T-helper 1 cell (primary cell): ENCODE data around the gene CDAN1.
"Not testable (repeated sequence)": the region's sequence is repeated elsewhere in the genome, so short reads cannot be mapped to it uniquely, and the experiment has no call there.

Source experiments
- DNase-seq, 5 donors: peaks; one replicate each; pipeline ENCODE4 v3.0.0-alpha.2; 2012 to 2020
- total RNA-seq, 4 donors: gene quantifications; one replicate each; lab custom pipeline; 2026; lab: John Stamatoyannopoulos, UW

The CDAN1 gene, protein sequence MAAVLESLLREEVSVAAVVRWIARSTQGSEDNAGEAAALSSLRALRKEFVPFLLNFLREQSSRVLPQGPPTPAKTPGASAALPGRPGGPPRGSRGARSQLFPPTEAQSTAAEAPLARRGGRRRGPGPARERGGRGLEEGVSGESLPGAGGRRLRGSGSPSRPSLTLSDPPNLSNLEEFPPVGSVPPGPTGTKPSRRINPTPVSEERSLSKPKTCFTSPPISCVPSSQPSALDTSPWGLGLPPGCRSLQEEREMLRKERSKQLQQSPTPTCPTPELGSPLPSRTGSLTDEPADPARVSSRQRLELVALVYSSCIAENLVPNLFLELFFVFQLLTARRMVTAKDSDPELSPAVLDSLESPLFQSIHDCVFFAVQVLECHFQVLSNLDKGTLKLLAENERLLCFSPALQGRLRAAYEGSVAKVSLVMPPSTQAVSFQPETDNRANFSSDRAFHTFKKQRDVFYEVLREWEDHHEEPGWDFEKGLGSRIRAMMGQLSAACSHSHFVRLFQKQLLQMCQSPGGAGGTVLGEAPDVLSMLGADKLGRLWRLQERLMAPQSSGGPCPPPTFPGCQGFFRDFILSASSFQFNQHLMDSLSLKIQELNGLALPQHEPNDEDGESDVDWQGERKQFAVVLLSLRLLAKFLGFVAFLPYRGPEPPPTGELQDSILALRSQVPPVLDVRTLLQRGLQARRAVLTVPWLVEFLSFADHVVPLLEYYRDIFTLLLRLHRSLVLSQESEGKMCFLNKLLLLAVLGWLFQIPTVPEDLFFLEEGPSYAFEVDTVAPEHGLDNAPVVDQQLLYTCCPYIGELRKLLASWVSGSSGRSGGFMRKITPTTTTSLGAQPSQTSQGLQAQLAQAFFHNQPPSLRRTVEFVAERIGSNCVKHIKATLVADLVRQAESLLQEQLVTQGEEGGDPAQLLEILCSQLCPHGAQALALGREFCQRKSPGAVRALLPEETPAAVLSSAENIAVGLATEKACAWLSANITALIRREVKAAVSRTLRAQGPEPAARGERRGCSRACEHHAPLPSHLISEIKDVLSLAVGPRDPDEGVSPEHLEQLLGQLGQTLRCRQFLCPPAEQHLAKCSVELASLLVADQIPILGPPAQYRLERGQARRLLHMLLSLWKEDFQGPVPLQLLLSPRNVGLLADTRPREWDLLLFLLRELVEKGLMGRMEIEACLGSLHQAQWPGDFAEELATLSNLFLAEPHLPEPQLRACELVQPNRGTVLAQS
- 30.1 to 41.7 (median 38.3) reads per million in 4 donors for total RNA-seq

DNA sequence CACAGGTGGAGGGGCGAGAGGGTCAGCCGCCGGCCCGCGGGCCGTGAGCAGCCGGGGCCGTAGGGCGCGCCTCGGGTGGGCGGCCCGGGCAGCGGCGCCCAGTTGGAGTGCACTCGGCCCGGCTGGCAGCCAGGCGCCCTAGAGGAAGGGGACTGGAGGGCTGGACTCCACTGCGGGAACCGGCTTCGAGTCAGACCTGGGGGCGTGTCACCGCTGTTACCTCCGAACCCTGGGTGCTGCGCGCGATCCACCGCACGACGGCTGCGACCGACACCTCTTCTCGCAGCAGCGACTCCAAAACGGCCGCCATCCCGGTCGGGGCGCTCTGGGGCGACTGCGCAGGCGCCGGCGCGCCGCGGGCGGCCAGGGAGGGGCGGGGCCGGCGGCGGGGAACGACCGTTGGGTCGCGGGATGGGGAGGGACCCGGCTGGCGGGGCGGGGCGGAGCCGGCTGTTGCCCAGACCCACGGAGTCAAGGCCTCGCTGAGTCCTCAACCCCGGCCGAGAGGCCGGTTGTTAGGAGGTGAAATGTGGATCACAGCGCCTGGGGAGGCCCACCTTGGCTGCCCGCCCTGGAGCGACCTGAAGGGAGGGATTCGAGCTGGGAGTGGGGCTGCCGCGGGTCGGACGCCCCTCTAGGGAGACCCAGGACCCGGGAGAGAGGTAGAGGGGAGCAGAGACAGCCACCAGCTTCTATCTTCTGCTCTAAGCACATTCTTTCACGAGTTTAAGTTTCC lies at the start of gene CDAN1:
Gene CDAN1 (minus strand): TSS at position 336 of the 736 bp plus-strand sequence. CDS start 26 bp downstream, at position 310.
- DNase-seq: peak; percentile 86 to 94 (median 88)

DNA sequence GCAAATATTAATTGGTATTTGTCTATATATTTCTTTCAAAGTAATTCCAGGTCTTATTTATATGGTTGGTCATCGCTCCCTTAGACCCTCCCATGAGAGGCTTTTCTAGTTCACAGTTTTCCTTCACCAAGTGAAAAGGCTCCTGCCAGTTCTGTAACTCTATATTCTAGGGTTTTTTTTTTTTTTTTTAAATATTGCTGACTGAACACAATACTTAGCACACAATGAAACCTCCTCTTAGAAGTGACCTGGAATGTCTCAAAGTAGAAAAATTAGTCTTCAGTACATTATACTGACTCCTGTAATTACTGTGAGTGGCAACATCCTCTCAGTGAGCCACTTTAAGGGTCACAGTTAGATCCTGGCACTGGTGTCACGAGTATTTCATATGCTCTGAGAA lies 48.6 kb upstream of the CDAN1 start:
- DNase-seq: no peak

- DNase-seq: no peak
Observed at GRCh38 chr15:42784705-42785104, 47.8 kb upstream of the CDAN1 start.

DNA sequence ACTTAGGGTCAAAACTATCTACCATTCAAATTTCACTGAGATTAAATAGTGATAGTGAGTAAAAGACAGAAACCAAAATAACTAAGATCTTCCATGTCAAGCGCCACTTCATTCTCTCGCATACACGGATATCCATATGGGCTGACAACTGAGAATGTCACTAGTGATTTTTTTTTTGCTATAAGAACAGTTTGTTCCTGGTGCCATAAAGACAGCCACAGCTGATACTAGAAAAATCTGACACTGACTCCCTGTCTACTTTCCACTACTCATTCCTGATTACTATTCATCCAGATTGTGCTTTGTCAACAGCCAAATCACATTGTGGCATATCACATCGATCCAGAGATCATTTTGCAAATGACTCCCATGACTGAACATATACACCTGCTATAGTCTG lies 45.8 kb upstream of the CDAN1 start:
- DNase-seq: no peak

DNA sequence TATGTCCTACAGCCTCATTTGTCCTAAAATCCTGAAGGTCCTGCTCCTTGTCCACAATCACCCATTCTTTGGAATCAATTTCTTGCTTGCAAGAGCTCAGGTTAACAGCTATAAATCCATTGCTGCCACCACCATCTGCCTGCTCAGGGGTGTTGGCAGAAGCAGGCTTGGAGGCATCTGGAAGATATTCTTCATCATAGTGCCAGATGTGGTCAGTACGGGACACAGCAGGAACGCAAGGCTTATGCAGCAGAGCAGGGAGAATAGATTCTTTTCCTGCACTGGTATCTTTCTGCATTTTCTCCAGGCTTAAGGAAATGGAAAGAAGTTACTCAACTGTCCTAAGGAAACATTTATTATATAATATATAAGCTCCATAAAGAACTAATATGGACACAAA lies 38.5 kb upstream of the CDAN1 start:
- no peak for DNase-seq

DNA sequence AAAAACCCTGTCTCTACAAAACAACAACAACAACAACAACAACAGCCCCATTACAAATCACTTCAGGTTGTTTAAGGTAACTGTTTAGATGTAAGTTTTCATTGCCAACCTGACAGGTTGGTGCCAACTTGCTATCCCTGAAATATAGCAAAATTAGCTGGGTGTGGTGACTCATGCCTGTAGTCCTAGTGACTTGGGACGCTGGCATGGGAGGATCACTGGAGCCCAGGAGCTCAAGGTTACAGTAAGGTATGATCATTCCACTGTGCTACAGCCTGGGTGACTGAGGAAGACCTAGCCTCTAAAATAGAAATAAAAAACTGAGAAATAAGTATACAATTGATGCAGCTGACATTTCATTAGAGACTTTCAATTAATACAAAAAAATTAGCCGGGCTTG lies 36.0 kb upstream of the CDAN1 start:
- no peak for DNase-seq

- no peak for DNase-seq
Observed at GRCh38 chr15:42772144-42772543, 35.2 kb upstream of the CDAN1 start.

DNA sequence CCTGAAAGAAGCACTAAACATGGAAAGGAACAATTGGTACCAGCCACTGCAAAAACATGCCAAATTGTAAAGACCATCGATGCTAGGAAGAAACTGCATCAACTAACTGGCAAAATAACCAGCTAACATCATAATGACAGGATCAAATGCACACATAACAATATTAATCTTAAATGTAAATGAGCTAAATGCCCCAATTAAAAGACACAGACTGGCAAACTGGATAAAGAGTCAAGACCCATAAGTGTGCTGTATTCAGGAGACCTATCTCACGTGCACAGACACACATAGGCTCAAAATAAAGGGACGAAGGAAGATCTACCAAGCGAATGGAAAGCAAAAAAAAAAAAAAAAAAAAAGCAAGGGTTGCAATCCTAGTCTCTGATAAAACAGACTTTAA lies 29.2 kb upstream of the CDAN1 start:
- DNase-seq: not testable (repeated sequence)

- DNase-seq: not testable (repeated sequence)
Observed at GRCh38 chr15:42764154-42764731, 27.3 kb upstream of the CDAN1 start.

DNA sequence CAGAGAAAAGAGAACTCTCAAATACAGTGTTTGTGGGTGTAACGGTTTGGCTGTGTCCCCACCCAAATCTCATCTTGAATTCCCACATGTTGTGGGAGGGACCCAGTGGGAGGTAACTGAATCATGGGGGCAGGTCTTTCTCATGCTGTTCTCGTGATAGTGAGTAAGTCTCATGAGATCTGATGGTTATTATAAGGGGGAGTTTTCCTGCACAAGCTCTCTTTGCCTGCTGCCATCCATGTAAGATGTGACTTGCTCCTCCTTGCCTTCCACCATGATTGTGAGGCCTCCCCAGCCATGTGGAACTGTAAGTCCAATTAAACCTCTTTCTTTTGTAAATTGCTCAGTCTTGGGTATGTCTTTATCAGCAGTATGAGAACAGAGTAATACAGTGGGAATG lies 24.9 kb upstream of the CDAN1 start:
- DNase-seq: not testable (repeated sequence)

DNA sequence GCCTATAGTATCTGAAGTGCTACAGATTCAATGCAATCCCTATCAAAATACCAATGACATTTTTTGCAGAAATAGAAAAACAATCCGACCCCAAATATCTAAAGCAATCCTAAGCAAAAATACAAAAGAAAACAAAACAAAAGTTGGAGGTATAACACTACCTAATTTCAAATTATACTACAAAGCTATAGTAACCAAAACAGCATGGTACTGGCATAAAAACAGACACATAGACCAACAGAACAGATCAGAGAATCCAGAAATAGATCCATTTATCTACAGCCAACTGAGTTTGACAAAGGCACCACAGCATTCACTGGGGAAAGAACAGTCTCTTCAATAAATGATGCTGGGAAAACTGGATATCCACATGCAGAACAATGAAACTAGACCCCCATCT lies 23.8 kb upstream of the CDAN1 start:
- DNase-seq: no peak

GRCh38 chr15:42759093-42759492 lies 22.2 kb upstream of the CDAN1 start:
- no peak for DNase-seq

DNA sequence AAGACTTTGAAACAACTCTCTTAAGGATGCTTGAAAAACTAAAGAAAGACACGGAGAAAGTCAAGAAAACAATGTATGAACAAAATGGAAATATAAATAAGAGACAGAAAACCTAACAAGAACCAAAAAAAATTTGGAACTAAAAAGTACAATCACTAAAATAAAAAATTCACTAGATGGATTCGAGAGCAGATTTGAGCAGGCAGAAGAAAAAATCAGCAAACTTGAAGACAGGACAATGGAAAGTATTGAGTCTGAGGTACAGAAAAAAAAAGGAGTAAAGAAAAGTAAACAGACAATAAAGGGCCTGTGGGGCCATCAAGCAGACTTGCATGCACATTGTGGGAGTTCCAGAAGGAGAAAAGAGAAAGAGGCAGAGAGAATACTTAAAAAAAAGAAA lies 13.4 kb upstream of the CDAN1 start:
- DNase-seq: no peak

- no peak for DNase-seq
Observed at GRCh38 chr15:42749266-42749665, 12.3 kb upstream of the CDAN1 start.

GRCh38 chr15:42744195-42744594 lies 7.3 kb upstream of the CDAN1 start:
- no peak for DNase-seq

GRCh38 chr15:42742149-42742548 lies 5.2 kb upstream of the CDAN1 start:
- no peak for DNase-seq

DNA sequence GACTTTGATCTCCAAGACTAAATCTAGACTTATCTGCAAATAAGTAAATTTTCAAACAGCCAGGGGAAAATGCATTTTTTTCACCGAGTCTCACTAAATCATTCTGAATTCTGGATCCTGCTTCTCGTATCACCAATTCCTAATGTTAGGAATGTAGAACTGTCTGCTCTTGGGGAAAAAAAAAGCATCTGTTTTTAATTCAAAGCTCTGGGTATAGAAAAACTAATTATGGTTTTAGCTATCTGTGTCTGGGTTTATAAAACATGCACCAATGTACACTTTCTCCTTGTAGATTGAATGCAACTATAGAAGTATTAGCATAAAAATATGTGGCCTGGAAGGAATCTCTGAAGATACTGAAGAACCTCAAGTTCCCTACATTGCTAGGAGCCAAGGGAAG lies 4.8 kb upstream of the CDAN1 start:
- no peak for DNase-seq

GRCh38 chr15:42737529-42738328 lies 801 bp upstream of the CDAN1 start:
- DNase-seq: no peak

DNA sequence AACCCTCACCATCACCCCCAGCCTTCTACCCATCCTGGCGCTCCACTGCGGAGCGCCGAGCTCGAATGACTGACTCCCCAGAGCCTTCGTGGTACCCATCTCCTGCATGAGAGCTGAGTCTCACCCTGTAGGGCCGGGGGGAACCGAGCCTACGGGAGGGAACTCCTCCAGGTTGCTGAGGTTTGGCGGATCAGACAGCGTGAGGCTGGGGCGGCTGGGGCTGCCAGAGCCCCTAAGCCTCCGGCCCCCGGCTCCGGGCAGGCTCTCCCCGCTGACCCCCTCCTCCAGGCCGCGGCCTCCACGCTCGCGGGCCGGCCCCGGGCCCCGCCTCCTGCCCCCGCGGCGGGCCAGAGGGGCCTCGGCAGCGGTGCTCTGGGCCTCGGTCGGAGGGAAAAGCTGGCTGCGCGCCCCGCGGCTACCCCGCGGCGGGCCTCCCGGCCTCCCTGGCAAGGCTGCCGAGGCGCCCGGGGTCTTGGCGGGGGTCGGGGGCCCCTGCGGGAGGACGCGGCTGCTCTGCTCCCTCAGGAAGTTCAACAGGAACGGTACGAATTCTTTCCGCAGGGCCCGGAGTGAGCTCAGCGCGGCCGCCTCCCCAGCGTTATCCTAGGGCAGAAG lies 643 bp downstream of the CDAN1 start:
- peak in 2 of 5 donors; percentile 7 to 12 for DNase-seq

GRCh38 chr15:42735382-42736165 lies 1.4 kb downstream of the CDAN1 start:
- DNase-seq: no peak
